HuH-7 (cell line): ENCODE data around the gene HOXA10.

Source experiments
- DNase-seq: peaks from one replicate; pipeline ENCODE4 v3.0.0; 2011; ENCODE audit warnings: low spot score

HOXA10 gene

GRCh38 chr7:27179030-27179429 is 4.9 kb upstream of the HOXA10 start:
- no peak for DNase-seq

- DNase-seq = no peak
Observed at GRCh38 chr7:27178366-27178765, 4.2 kb upstream of the HOXA10 start.

DNA sequence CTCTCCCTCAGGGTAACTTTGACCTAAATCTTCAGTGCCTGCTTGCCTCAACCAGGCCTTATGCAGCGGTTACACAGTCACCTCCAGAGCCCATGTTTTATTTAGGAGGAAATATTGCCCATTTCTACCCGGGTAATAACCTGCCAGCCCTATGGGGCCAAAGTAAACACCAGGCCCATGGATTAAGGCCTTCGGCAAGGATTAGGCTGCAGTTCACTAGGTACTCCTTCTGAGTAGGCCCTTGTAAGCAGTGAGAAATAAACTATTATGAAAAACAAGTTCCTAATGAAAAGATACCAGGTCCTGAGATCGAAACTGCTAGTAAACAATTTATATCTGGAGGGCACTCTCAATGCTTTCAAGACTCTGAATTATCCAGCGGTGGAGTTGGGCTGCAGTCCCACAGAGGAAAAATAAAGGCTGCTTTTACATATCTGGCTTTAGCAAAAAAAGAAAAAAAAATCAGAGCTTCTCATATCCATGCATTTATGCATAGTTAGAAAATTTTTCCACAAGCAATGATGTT is 3.7 kb upstream of the HOXA10 start:
- no peak for DNase-seq

- DNase-seq = no peak
Observed at GRCh38 chr7:27176962-27177794, 3.1 kb upstream of the HOXA10 start.

- DNase-seq = no peak
Observed at GRCh38 chr7:27176524-27176845, 2.4 kb upstream of the HOXA10 start.

DNA sequence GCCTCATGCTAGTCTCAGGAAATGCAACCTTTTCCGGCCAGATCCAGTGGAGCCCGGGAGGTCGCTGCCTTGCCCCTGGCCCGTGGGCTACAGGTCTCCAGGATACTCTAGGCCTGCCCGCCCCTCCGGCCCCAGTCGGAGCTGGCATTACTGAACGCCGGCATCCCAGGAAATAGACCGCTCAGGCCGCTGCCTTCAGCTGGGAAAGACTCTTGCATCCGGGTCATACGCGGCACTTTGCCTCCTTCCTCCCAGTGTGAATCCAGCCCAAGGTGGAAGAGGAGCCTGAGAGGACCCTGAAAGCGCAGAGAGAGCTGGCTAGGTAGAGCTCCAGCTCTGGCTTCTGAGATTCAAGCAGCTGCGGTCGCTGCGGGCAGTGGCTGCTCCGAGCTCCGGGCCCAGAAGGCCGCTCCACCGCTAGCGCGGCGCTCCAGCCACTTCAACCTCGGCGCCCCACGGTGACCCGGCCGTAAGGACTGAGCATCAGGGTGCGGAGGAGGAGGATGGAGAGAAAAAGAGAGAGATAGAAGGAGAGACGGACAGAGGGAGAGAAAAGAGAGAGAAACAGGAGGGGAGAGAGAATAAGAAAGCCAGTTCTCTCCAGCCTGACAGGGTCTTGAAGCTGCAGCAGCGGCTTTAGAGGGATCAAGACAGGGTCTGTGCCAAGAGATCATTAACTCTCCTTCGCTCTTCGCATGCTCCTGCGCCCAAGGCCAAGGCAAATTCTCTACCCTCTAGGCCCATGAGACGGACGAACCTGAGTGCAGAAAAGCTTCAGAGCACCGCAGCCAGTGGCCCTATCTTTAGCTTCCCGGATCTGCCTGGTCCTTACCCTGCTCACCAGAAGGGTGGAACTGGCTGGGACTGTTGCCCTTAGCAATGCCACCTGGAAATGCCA is 1.8 kb upstream of the HOXA10 start:
- DNase-seq = no peak

GRCh38 chr7:27174874-27175625 is 930 bp upstream of the HOXA10 start:
- DNase-seq = peak; percentile 78

- DNase-seq = no peak
Observed at GRCh38 chr7:27173511-27173955, 587 bp downstream of the HOXA10 start.

DNA sequence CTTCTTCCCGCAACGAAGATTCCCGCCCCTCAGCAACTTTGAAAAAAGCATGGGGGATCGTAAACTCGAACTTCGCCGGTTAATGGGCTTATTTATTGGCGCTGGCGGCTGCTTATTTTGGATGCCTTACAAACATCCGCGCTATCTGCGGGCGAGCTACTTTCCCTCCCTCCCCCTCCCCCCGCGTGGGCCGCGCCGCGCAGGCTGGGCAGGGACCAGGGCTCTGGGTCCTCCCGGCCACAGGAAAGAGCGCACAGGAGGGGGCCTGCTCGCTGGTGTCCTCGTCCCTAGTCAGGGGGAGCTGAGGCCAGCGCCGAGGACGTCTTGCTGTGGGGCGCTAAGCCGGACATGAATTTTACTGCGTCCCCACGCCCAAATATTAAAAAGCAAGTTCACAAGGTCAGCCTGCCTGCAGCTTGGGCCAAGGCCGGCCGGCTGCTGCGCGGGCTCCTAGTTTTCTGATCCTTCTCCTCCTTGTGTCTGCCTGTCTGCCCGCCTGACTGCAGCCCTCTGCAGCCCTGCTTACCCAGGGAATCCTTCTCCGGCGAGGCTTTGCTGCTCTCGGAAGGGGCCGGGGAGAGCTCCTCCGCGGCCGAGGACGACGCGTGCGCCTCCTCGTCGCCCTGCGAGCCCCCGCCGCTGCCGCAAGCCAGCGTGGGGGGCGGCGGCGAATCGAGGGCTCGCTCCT is 1.2 kb downstream of the HOXA10 start:
- no peak for DNase-seq

GRCh38 chr7:27172315-27172774 is 1.8 kb downstream of the HOXA10 start:
- no peak for DNase-seq

DNA sequence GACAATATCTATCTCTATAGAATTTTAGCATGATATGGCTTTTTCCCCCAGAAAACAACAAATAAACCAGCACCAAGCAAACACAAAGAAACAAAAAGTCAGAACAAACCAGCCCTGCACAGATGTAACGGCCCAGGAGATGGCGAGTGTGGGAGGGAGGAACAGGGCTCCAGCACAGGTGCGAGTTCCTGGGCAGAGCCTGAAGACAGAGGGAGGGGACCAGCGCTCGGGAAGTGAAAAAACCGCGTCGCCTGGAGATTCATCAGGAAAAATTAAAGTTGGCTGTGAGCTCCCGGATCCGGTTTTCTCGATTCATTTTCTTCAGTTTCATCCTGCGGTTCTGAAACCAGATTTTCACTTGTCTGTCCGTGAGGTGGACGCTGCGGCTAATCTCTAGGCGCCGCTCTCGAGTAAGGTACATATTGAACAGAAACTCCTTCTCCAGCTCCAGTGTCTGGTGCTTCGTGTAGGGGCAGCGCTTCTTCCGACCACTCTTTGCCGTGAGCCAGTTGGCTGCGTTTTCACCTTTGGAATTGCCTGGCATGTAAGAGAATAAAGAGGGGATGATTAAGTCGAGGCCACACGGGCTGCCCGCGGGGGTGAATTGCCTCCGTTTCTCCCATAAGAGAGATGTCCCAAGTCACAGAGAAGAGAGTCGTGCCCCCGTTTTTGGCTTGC is 2.3 kb downstream of the HOXA10 start:
- no peak for DNase-seq

- no peak for DNase-seq
Observed at GRCh38 chr7:27171325-27171636, 2.8 kb downstream of the HOXA10 start.

GRCh38 chr7:27170426-27171324 is 3.4 kb downstream of the HOXA10 start:
- no peak for DNase-seq

GRCh38 chr7:27169658-27170425 is 4.3 kb downstream of the HOXA10 start:
- no peak for DNase-seq

- DNase-seq = no peak
Observed at GRCh38 chr7:27168265-27168947, 5.7 kb downstream of the HOXA10 start.

DNA sequence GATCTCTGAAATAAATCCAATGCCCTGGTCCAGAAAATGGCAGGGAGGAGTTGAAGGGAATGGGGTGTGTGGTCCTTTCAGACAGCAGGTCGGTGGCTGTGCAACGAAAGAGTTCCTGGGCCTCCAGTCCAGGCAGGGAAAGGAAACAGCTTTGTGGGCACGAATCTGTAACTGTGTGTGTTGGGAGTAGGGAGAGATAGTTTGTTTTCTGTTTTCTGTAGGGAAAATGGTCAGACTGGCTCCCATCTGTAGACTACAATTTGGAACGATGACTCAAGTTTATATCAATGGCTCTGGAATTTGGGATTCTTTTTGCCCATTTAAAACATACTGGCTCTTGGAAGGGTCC is 6.2 kb downstream of the HOXA10 start:
- no peak for DNase-seq

- no peak for DNase-seq
Observed at GRCh38 chr7:27166531-27167505, 7.3 kb downstream of the HOXA10 start.
